Measurements from ENCODE around the gene GPC3. TPM values are rescaled to one million over a fixed set of nuclear protein-coding genes. Genes with fewer than 3 reads are reported as not detected.

The GPC3 gene
- total RNA-seq, 4 donors from 2014 or later, result 3.3 to 172 (median 21.2) TPM

DNA sequence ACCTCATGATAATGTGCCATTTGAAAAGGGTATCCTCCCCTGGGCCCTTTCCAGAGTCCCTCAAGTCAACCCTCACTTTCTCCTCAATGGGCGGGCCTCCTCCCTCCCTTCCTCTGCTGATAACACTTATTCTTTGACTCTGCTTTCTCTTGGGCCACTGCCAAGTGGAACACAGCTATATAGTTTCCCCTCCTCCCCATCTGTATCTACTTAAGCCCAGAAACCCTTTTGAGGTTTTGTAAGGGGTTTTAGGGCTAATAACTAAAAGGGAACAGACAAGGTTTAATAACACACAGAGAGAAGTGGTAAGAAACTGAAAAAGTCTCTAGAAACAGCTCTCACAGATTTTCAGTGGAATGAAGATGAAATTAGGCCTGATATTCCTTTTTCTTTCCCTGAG, 116.7 kb downstream of the GPC3 start:
- H3K4me3 ChIP-seq, result no peak overlapping the region
- H3K36me3 ChIP-seq, result no peaks in the 10 kb centered on the region
- H3K27ac ChIP-seq, result no peak overlapping the region
- TF ChIP-seq, protein P1, sequence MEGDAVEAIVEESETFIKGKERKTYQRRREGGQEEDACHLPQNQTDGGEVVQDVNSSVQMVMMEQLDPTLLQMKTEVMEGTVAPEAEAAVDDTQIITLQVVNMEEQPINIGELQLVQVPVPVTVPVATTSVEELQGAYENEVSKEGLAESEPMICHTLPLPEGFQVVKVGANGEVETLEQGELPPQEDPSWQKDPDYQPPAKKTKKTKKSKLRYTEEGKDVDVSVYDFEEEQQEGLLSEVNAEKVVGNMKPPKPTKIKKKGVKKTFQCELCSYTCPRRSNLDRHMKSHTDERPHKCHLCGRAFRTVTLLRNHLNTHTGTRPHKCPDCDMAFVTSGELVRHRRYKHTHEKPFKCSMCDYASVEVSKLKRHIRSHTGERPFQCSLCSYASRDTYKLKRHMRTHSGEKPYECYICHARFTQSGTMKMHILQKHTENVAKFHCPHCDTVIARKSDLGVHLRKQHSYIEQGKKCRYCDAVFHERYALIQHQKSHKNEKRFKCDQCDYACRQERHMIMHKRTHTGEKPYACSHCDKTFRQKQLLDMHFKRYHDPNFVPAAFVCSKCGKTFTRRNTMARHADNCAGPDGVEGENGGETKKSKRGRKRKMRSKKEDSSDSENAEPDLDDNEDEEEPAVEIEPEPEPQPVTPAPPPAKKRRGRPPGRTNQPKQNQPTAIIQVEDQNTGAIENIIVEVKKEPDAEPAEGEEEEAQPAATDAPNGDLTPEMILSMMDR (IDR thresholded peaks at IDR 0.05), result no peak
- H3K27me3 ChIP-seq, result no peaks in the 10 kb centered on the region
- no peaks in the 10 kb centered on the region for H3K9me3 ChIP-seq
- no peak for DNase-seq
- intact Hi-C loops (cut with DNase I; ENCODE audit: low total_unique reads), result no loop called here
- no peaks in the 10 kb centered on the region for H3K4me1 ChIP-seq

DNA sequence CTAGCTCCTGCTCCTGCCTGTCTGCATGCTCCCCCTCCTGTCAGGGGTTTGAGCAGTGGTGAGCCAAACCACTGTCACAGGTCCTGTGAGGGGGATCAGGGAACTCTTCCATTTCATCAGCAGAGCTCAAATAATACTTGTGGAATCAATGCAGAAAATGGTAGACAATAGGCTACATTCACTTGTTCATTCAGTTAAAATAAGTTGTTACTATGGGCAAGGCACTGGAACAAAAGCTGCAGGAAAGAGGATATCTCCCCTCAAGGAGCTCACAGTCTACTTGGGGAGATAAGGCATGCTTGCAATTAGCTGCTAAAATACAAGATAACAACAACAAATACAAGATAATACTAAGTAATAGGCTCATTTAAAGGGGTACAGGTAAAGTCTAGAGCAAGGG, 117.1 kb downstream of the GPC3 start:
- no peaks in the 10 kb centered on the region for H3K27me3 ChIP-seq
- no peak for DNase-seq
- H3K4me1 ChIP-seq, result no peaks in the 10 kb centered on the region
- H3K9me3 ChIP-seq, result no peaks in the 10 kb centered on the region
- intact Hi-C loops (cut with DNase I; ENCODE audit: low total_unique reads), result no loop called here
- TF ChIP-seq, protein P1 (IDR thresholded peaks at IDR 0.05), result no peak
- TF ChIP-seq POLR2A (IDR thresholded peaks at IDR 0.05), result no peak
- H3K27ac ChIP-seq, result no peak overlapping the region
- H3K4me3 ChIP-seq, result no peak overlapping the region
- H3K36me3 ChIP-seq, result no peaks in the 10 kb centered on the region

DNA sequence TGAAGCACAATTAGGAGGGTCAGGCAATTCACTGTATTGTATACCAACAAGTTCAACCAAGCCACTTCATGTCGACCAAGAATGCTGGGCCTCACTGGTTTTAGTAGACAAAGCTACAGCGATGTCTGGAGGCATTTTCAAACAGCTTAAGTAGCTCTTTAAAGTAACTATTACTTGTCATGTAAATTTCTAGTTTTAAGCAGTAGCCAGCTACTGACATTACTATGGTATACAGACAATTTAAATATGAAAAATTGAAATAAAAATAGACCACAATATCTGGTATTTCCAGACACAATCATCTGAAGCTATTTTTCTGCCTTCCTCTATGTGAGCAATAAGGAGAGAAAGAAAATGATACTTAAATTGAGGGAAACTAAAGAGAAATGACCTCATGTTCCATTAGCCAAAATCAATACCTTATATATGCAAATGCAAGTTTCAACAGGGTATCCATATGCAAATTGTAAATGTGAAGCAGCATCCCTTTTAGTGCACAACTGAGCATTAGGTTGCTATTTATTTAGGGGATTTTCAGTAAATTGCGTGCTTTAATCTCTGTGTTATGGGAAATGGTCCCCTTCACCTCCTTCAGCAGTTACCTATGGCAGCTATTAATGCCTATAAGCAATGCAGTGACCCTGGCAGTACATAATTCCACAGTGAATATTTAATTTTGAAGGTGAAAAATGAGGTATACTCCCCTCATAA, 119.5 kb downstream of the GPC3 start:
- intact Hi-C loops (cut with DNase I; ENCODE audit: low total_unique reads), result no loop called here
- Histone ChIP-seq H3K4me1 (no peaks in the 10 kb centered on the region), H3K27ac (no peak overlapping the region), H3K36me3 (no peaks in the 10 kb centered on the region), H3K9me3 (no peaks in the 10 kb centered on the region), H3K27me3 (no peaks in the 10 kb centered on the region), H3K4me3 (no peak overlapping the region)
- TF ChIP-seq, protein P1 (IDR thresholded peaks at IDR 0.05), result no peak
- TF ChIP-seq POLR2A (IDR thresholded peaks at IDR 0.05), result no peak
- DNase-seq, result no peak

DNA sequence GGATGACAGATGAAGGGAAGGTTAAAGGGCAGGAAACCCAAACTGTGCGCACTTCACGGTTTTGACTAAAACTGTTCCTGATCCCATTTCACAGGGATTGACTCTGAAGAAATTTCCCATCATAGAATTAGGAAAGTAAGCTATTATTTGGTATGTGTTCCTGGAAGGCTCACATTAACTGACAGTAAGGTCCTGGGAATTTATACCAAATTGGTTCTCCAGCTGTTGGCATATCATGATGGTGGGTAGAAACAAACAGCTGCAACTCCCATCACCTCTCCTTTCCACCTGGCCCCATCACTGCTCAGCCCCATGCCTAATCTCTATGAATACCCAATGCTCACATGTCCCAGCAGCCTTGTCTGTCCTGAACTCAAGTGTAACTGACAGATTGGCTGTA, 121.2 kb downstream of the GPC3 start:
- no peaks in the 10 kb centered on the region for H3K9me3 ChIP-seq
- no peak overlapping the region for H3K4me3 ChIP-seq
- no peaks in the 10 kb centered on the region for H3K27me3 ChIP-seq
- H3K4me1 ChIP-seq, result no peaks in the 10 kb centered on the region
- H3K27ac ChIP-seq, result no peak overlapping the region
- no peak for DNase-seq
- H3K36me3 ChIP-seq, result no peaks in the 10 kb centered on the region
- intact Hi-C loops (cut with DNase I; ENCODE audit: low total_unique reads), result no loop called here
- TF ChIP-seq POLR2A (IDR thresholded peaks at IDR 0.05), result no peak
- TF ChIP-seq, protein P1 (IDR thresholded peaks at IDR 0.05), result no peak

DNA sequence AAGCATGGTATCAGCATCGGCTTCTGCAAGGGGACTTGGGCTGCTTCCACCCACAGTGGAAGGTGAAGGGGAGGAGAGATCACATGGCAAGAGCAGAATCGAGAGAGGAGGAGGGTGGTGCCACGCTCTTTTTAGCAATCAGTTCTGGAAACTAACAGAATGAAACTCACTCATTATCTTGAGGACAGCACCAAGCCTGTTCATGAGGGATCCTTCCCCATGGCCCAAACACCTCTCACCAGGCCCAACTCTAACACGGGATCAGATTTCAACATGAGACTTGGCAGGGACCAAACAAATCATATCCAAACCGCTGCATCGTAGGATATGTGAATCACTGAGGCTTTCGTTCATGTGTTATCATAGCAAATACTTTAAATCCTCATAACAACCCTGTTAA, 125.5 kb downstream of the GPC3 start:
- intact Hi-C loops (cut with DNase I; ENCODE audit: low total_unique reads), result no loop called here
- no peak overlapping the region for H3K27ac ChIP-seq
- peak; percentile 18 to 21 for DNase-seq

More for the DNA sequence above, 125.5 kb downstream of the GPC3 start:
- H3K4me1 ChIP-seq, result no peaks in the 10 kb centered on the region
- H3K36me3 ChIP-seq, result no peaks in the 10 kb centered on the region
- H3K4me3 ChIP-seq, result no peak overlapping the region
- no peaks in the 10 kb centered on the region for H3K9me3 ChIP-seq
- TF ChIP-seq POLR2A (IDR thresholded peaks at IDR 0.05), result no peak
- TF ChIP-seq, protein P1 (IDR thresholded peaks at IDR 0.05), result no peak
- H3K27me3 ChIP-seq, result no peaks in the 10 kb centered on the region
